ENCODE results near the gene CFAP43. TPM values are rescaled to one million over a fixed set of nuclear protein-coding genes. Genes with fewer than 3 reads are reported as not detected.

The CFAP43 gene
- total and polyA plus RNA-seq, 12 donors, result 0.28 to 4.2 (median 1.3) TPM

GRCh38 chr10:104146882-104147281 lies 85.3 kb downstream of the CFAP43 start:
- Histone ChIP-seq H3K27me3 (no peaks in the 10 kb centered on the region), H3K9me3 (replicated peaks in 1 of 3) (no peaks in the 10 kb centered on the region), H3K4me1 (replicated peaks in 1 of 2) (no peaks in the 10 kb centered on the region), H3K27ac (no peak overlapping the region), H3K36me3 (replicated peaks in 1 of 2) (no peaks in the 10 kb centered on the region), H3K4me3 (no peak overlapping the region)
- no peak for DNase-seq
- intact Hi-C loops (cut with DNase I), result no loop called here
- 69 to 84% (median 73%) methylated on average over 1 of the region's 1 CpG for WGBS, 4 donors
- TF ChIP-seq CTCF (IDR thresholded peaks at IDR 0.05) (no peak), POLR2A (IDR thresholded peaks at IDR 0.05) (no peak)

- Histone ChIP-seq H3K4me1 (replicated peaks in 1 of 2) (no peaks in the 10 kb centered on the region), H3K27me3 (no peaks in the 10 kb centered on the region), H3K27ac (no peak overlapping the region), H3K9me3 (replicated peaks in 1 of 3) (no peaks in the 10 kb centered on the region), H3K36me3 (replicated peaks in 1 of 2) (no peaks in the 10 kb centered on the region), H3K4me3 (no peak overlapping the region)
- WGBS, 4 donors, result 70 to 79% (median 72%) methylated on average over 4 of the region's 4 CpGs
- intact Hi-C loops (cut with DNase I), result no loop called here
- DNase-seq, result no peak
- TF ChIP-seq CTCF (IDR thresholded peaks at IDR 0.05) (no peak), POLR2A (IDR thresholded peaks at IDR 0.05) (no peak)
Measured at GRCh38 chr10:104144931-104145330, 87.2 kb downstream of the CFAP43 start.

- DNase-seq, result no peak
- H3K27ac ChIP-seq, result no peak overlapping the region
- no peak for TF ChIP-seq CTCF (IDR thresholded peaks at IDR 0.05)
- no peak for TF ChIP-seq POLR2A (IDR thresholded peaks at IDR 0.05)
- intact Hi-C loops (cut with DNase I), result no loop called here
- no peak overlapping the region for H3K4me3 ChIP-seq
- WGBS, 4 donors, result 66 to 76% (median 70%) methylated on average over 3 of the region's 3 CpGs
- no peaks in the 10 kb centered on the region for H3K9me3 ChIP-seq (replicated peaks in 1 of 3)
- no peaks in the 10 kb centered on the region for H3K4me1 ChIP-seq (replicated peaks in 1 of 2)
- H3K36me3 ChIP-seq (replicated peaks in 1 of 2), result no peaks in the 10 kb centered on the region
- H3K27me3 ChIP-seq, result no peaks in the 10 kb centered on the region
Measured at GRCh38 chr10:104143829-104144228, 88.3 kb downstream of the CFAP43 start.

- Histone ChIP-seq H3K27me3 (no peaks in the 10 kb centered on the region), H3K9me3 (replicated peaks in 1 of 3) (no peaks in the 10 kb centered on the region), H3K4me3 (no peak overlapping the region), H3K4me1 (replicated peaks in 1 of 2) (no peaks in the 10 kb centered on the region), H3K36me3 (replicated peaks in 1 of 2) (no peaks in the 10 kb centered on the region), H3K27ac (no peak overlapping the region)
- intact Hi-C loops (cut with DNase I), result no loop called here
- WGBS, 4 donors, result 34 to 49% (median 47%) methylated on average over 1 of the region's 1 CpG
- TF ChIP-seq CTCF (IDR thresholded peaks at IDR 0.05) (no peak), POLR2A (IDR thresholded peaks at IDR 0.05) (no peak)
- no peak for DNase-seq
Measured at GRCh38 chr10:104142081-104142480, 90.1 kb downstream of the CFAP43 start.

Data from adrenal gland (tissue), 12 donors.